AG09319 (cell line): ENCODE results near the gene SLC26A6.

Experiments
- DNase-seq: peaks from one replicate; pipeline ENCODE4 v3.0.0-alpha.2; 2010; ENCODE audit warnings: low read depth; ENCODE audit errors: extremely low read depth
- TF ChIP-seq, protein P1 (sequence below): IDR thresholded peaks from 2 replicates; pipeline ENCODE4 v1.5.1; 2011; ENCODE audit warnings: low read depth, mild to moderate bottlenecking, inconsistent platforms, low read length, moderate library complexity

The SLC26A6 gene

DNA sequence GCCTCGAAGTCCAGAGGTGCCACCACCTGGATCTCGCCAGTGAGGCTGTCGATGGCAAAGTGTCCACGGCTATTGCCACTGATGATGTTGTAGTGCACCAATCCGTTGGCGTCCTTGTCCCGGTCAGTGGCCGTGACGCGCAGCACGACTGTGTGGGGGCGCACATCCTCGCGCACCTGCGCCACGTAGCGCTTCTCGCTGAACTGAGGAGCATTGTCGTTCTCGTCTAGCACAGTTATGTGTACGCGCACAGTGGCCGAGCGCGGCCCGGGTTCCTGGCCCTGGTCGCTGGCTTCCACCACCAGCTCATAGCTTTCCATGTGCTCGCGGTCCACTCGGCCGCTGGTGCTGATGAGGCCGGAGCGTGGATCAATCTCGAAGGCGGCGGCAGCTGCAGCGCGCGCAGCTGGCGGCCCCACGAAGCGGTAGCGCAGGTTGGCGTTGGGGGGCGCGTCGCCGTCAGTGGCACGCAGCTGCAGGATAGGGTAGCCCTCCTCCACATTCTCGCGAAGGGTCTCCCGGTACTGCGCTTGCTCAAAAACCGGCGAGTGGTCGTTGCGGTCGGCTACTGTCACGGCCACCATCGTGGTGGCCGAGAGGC lies 25.6 kb upstream of the SLC26A6 start:
- TF ChIP-seq, protein P1, sequence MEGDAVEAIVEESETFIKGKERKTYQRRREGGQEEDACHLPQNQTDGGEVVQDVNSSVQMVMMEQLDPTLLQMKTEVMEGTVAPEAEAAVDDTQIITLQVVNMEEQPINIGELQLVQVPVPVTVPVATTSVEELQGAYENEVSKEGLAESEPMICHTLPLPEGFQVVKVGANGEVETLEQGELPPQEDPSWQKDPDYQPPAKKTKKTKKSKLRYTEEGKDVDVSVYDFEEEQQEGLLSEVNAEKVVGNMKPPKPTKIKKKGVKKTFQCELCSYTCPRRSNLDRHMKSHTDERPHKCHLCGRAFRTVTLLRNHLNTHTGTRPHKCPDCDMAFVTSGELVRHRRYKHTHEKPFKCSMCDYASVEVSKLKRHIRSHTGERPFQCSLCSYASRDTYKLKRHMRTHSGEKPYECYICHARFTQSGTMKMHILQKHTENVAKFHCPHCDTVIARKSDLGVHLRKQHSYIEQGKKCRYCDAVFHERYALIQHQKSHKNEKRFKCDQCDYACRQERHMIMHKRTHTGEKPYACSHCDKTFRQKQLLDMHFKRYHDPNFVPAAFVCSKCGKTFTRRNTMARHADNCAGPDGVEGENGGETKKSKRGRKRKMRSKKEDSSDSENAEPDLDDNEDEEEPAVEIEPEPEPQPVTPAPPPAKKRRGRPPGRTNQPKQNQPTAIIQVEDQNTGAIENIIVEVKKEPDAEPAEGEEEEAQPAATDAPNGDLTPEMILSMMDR: no peak
- no peak for DNase-seq

DNA sequence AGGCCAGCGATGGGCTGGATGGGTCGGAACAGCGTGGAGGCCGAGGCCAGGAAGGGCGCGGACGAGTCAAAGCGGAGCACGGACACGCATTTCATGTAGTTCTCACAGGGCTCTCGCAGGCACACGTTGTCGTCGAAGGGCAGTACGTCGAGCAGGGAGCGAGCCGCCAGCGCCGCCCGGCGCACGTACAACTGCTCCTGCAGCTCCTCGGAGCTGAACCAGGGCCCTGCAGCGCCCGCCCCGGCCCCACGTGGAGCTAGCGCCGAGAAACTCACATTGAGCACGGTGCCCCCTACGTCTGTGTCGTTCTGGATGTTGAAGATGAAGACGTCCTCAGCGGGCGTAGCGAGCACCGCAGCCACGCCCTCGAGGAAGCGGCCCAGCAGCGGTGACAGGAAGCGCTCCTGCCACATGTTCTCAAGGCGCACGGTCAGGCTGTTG lies 21.6 kb upstream of the SLC26A6 start:
- DNase-seq: no peak
- TF ChIP-seq, protein P1: no peak

DNA sequence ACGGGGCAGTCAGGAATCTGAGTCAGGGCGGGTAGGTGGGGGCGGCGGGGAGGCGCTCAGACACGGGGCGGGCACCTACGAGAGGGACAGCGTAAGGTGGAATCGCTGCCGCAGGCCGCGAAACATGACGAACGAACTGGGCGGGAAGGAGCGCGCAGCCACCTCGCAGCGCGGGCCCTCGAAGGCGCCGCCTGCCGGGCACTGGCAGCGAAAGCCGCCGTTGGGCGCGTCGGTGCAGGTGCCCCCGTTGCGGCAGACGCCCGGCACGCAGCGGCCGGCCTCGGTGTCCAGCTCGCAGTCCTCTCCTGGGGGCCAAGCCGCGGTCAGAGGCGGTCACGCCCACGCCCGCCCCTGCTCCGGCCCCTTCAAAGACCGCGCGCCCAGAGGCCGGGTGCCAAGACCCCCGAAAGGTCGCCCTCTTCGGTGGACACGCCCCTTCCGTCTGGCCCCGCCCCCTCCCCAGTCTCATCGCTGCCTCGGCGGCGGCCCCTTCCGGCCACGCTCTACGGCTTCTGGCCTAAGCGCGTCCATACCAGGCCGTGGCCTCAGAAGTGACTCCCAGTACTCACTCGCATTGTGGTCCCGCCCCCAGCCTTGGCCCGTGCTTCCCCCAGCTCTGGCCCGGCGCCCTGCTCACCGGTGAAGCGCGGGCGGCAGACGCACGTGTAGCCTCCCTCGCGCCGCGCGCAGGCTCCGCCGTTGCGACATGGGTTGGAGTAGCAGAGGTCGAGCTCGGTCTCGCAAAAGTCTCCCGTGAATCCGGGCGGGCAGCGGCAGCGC lies 21.0 kb upstream of the SLC26A6 start:
- DNase-seq: no peak
- TF ChIP-seq, protein P1: peak; percentile 17

DNA sequence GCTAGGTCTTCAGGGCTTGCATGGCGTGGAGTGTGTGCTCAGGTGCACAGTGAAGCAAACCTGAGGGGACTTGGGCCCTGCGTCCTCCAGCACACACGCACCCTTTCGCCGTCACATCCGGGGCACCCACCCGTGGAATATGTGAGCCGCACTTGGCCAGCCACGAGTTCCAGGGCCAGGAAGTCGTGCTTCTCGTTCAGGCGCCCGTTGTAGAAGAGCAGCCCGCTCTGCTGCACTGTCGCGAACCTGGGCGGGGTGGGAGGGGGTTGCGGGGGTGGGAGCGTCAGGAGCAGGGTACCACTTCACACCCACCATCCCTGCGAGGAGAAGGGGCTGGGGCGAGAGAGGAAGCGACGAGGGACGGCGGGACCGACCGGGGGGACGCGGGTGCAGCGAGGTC lies 20.3 kb upstream of the SLC26A6 start:
- no peak for DNase-seq
- TF ChIP-seq, protein P1: no peak

DNA sequence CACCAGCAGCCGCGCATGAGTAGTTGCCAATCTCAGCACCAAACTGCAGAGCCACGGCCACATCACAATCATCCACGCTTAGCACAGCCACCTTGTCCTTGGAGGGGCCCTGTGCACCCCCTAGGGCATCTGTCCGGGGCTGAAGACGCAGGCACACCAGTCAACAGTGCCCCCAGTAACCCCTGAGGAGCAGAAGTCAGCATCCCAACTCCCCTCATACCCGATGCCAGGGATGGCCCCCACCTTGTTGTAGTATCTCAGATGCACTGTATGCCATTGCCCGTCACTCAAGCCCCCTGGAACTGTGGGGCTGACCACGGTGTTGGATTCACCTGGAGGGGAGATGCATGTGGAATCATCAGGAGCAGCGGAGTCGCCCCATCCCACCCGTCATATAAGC lies 19.8 kb upstream of the SLC26A6 start:
- TF ChIP-seq, protein P1: no peak
- no peak for DNase-seq

DNA sequence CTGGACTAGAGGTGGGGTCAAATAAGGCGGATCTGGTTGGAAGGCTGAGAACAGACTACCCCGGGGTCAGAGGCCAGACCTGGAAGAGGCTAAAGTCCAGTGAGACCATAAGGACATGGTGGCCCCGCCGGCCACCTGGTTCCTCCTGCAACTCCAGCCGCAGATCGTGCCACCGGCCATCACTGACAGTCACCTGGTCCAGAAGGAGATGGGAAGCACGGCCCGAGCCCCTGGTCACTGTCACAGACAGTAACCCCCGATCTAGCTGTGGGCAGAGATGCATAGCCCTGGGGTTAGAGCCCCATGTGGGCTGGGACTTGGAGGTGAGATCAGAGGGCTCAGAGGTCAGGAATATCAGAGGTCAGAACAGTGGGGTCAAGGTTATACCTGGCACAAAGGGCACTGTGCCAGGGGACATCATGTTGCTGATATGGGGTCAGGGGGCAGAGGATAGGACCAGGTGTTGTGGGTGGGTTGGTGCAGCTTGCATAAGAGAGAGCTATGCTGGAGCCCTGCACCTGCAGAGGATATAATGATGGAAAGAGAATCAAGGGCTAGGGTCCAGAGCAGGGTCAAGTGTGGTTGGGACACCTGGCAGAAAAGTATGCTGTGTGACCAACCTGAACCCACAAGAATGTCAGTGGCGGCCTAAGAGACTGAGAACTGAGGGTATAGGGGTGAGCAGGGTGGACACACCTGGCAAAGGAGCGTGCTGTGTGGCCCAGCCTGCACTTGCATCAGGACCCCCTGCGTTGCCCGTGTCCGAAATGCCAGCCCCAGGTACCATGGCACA lies 17.9 kb upstream of the SLC26A6 start:
- DNase-seq: no peak
- TF ChIP-seq, protein P1: no peak

DNA sequence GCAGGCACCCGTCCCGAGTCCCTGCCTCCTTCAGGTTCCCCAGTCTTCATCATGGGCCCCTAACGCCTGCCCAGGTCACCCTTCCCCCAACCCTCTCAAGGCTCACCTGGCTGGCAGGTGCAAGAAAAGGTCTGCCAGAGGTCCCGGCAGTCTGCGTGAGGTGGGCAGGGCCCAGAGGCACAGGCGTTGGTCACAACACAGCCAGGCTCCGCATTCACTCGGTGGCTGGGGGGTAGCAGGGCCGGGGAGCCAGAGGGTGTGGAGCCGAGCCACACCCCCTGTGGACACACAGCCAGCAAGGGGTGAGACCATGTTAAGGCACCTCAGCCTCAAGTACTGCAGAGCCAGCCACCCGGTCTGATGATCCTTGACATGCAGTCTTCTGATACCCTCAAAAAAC lies 16.5 kb upstream of the SLC26A6 start:
- TF ChIP-seq, protein P1: no peak
- DNase-seq: no peak
